ENCODE data around the gene PALLD. TPM values are rescaled to one million over a fixed set of nuclear protein-coding genes. Genes with fewer than 3 reads are reported as not detected.

Gene PALLD
- total RNA-seq, 1 donor from 2014 or later, result 45.6 TPM

DNA sequence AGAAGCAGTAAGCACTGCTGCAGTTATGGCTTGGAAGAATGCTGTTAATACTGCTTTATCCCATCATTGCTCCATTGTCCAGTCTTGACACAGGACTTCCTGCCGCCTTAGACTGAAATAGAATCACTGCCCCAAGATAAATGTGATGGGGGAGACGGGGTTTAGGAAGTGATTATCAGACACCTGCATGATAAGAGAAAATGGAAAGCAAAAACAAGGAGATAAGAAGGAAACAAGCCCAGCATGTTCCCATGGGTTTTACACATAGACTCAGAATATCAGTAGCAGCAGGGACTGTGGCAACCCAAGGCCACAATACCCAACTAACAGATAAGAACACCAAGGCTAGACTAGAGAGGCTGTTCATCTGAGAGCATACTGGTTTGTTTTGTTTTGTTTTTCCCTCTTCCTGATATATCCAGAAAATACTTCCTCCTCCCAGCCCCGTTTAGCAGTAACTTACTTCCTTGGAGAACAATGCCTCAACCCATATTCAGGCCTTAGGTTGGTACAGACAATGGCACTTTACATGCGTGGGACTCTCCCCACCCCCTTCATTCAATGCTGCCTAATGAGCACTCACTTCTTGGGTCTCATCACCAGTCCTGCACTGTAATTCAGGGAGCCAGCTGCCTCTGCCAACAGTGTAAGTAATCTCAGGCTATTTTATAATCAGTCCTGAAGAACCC, 280.6 kb downstream of the PALLD start:
- DNase-seq (ENCODE audit: low read depth), result no peak
- no peak for TF ChIP-seq CTCF (conservative IDR thresholded peaks at IDR 0.05; ENCODE audit: low read depth, low read length)
- no peak overlapping the region for H3K4me3 ChIP-seq (ENCODE audit: low read depth, low read length)

- TF ChIP-seq CTCF (conservative IDR thresholded peaks at IDR 0.05; ENCODE audit: low read depth, low read length), result no peak
- no peak for DNase-seq (ENCODE audit: low read depth)
- no peak overlapping the region for H3K4me3 ChIP-seq (ENCODE audit: low read depth, low read length)
These were observed 284.5 kb downstream of the PALLD start for GRCh38 chr4:168781341-168781740.

- no peak for DNase-seq (ENCODE audit: low read depth)
- H3K4me3 ChIP-seq (ENCODE audit: low read depth, low read length), result no peak overlapping the region
- TF ChIP-seq CTCF (conservative IDR thresholded peaks at IDR 0.05; ENCODE audit: low read depth, low read length), result no peak
These were observed 285.1 kb downstream of the PALLD start for GRCh38 chr4:168781926-168782325.

DNA sequence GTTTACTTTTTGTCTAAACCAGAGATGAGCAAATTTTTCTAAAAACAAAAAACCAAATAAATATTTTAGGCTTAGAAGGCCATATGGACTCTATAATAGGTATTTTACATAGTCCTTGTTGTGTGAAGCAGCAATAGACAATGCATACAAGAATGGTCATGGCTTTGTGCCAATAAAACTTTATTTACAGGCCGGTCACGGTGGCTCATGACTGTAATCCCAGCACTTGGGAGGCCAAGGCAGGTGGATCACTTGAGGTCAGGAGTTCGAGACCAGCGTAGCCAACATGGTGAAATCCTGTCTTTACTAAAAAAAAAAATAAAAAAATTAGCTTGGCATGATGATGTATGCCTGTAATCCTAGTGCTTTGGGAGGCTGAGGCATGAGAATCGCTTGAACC, 285.6 kb downstream of the PALLD start:
- DNase-seq (ENCODE audit: low read depth), result no peak
- H3K4me3 ChIP-seq (ENCODE audit: low read depth, low read length), result no peak overlapping the region
- TF ChIP-seq CTCF (conservative IDR thresholded peaks at IDR 0.05; ENCODE audit: low read depth, low read length), result no peak

DNA sequence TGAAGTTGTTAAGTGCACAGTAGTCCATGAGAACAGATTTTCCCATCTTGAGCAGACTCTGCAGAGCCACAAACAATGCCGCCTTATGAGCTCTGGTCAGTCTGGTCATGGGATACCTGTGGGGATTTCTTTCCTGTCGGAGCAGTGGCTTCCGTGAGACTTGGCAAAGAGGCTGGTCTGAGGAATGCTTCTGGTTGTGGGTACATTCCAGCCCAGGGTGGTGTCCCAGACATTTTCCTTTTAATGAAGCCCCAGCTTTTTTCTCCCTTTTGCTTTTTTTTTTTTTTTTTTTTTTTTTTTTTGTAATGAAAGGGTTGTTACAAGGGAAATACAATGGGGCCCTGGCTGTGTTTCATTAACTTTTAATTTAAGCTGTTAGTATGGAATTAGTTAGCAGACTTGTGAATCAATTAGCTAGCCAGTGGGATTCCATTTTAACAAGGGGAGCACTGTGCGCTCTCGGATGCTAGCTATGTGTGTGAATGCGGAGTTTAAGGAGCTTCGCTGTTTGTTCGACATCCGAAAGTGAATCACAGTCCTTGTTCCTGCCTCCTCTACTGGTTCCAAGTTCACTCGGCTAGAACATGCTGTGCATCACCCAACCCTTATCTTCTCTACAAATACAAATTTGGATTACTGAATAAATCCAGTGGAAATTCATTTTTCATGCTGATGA, 288.1 kb downstream of the PALLD start:
- no peak for TF ChIP-seq CTCF (conservative IDR thresholded peaks at IDR 0.05; ENCODE audit: low read depth, low read length)
- no peak overlapping the region for H3K4me3 ChIP-seq (ENCODE audit: low read depth, low read length)
- DNase-seq (ENCODE audit: low read depth), result no peak

- H3K4me3 ChIP-seq (ENCODE audit: low read depth, low read length), result peak overlapping the region; percentile 7
- DNase-seq (ENCODE audit: low read depth), result no peak
- TF ChIP-seq CTCF (conservative IDR thresholded peaks at IDR 0.05; ENCODE audit: low read depth, low read length), result no peak
These were observed 290.5 kb downstream of the PALLD start for GRCh38 chr4:168787334-168787733.

Data from epithelial cell of proximal tubule (primary cell).